Calu3 (cell line): ENCODE measurements around the gene MTMR2. TPM values are rescaled to one million over a fixed set of nuclear protein-coding genes. Genes with fewer than 3 reads are reported as not detected.

ENCODE experiments used
- BruUV-seq: library from RNA; stranded (reverse); fragments of 400-500 nt; replicated peaks from 2 replicates; lab custom pipeline; 2021; lab: Mats Ljungman, UMichigan
- CTCF ChIA-PET: fragments of 300-600 bp; sonication (Branson Sonifier 250); formaldehyde crosslinking; loops from one replicate; lab custom pipeline; 2022; ENCODE audit warnings: antibody characterized with exemption; lab: Charles Lee
- DNase-seq: peaks from one replicate; pipeline ENCODE4 v3.0.0; 2022
- H3K27ac Mint-ChIP-seq: one replicate; pipeline ENCODE4 v1.8.0; 2022; ENCODE audit warnings: mixed read lengths; ENCODE audit not compliant: unreplicated experiment
- H3K27me3 Mint-ChIP-seq: one replicate; pipeline ENCODE4 v1.8.0; 2022; ENCODE audit warnings: mixed read lengths; ENCODE audit not compliant: unreplicated experiment
- H3K36me3 Mint-ChIP-seq: one replicate; pipeline ENCODE4 v1.8.0; 2022; ENCODE audit warnings: mild to moderate bottlenecking, moderate library complexity, mixed read lengths; ENCODE audit not compliant: insufficient read depth, unreplicated experiment
- H3K4me1 Mint-ChIP-seq: one replicate; pipeline ENCODE4 v1.8.0; 2022; ENCODE audit warnings: mild to moderate bottlenecking, low read depth, mixed read lengths; ENCODE audit not compliant: unreplicated experiment
- H3K4me3 Mint-ChIP-seq: one replicate; pipeline ENCODE4 v1.8.0; 2022; ENCODE audit warnings: mild to moderate bottlenecking, low read depth, moderate library complexity, mixed read lengths; ENCODE audit not compliant: unreplicated experiment
- H3K9me3 Mint-ChIP-seq: one replicate; pipeline ENCODE4 v1.8.0; 2022; ENCODE audit warnings: low read depth, mixed read lengths; ENCODE audit not compliant: unreplicated experiment
- intact Hi-C: fragments of 100-400 bp; cut with micrococcal nuclease; formaldehyde crosslinking; loops from one replicate; pipeline ENCODE4 v1.10.0; 2022; ENCODE audit not compliant: unreplicated experiment
- total RNA-seq: library from RNA; stranded (reverse); gene quantifications from 2 replicates; pipeline ENCODE4 v1.2.3, GENCODE V29; 2022
- TF ChIP-seq, protein P1 (sequence below): fragments of 200-600 bp; IDR thresholded peaks from one replicate; pipeline ENCODE4 v1.8.0; 2022; ENCODE audit warnings: antibody characterized with exemption; ENCODE audit not compliant: unreplicated experiment

Gene MTMR2
- total RNA-seq, 1 experiment from 2014 or later, result 17.4 TPM

DNA sequence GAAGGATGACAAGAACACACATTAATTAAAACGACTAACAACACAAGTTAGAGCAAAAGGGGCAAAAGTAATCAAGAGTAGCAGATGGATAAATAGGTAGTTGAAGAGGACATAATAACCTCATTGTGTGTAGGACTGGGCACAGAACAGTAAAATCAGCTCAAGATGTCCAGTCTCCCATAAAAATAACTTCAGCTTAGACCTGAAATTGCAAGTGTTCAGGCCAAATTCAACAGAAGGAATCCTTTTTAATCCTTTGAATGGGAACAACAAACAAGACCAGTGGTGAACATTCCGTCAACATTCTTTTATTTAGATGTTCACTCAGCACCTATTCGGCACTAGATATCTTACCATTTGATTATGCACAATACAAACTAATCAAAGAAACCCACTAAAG is 4.4 kb downstream of the MTMR2 start:
- Mint-ChIP-seq H3K27ac (no peak overlapping the region), H3K4me1 (peaks cover 13% of the 10 kb centered on the region), H3K36me3 (peaks cover 22% of the 10 kb centered on the region), H3K4me3 (no peak overlapping the region), H3K9me3 (no peaks in the 10 kb centered on the region), H3K27me3 (no peaks in the 10 kb centered on the region)
- TF ChIP-seq, protein P1, sequence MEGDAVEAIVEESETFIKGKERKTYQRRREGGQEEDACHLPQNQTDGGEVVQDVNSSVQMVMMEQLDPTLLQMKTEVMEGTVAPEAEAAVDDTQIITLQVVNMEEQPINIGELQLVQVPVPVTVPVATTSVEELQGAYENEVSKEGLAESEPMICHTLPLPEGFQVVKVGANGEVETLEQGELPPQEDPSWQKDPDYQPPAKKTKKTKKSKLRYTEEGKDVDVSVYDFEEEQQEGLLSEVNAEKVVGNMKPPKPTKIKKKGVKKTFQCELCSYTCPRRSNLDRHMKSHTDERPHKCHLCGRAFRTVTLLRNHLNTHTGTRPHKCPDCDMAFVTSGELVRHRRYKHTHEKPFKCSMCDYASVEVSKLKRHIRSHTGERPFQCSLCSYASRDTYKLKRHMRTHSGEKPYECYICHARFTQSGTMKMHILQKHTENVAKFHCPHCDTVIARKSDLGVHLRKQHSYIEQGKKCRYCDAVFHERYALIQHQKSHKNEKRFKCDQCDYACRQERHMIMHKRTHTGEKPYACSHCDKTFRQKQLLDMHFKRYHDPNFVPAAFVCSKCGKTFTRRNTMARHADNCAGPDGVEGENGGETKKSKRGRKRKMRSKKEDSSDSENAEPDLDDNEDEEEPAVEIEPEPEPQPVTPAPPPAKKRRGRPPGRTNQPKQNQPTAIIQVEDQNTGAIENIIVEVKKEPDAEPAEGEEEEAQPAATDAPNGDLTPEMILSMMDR, result no peak
- CTCF ChIA-PET, result no interaction called here
- intact Hi-C loops, result no loop called here
- BruUV-seq, result no TSS peak
- DNase-seq, result no peak

DNA sequence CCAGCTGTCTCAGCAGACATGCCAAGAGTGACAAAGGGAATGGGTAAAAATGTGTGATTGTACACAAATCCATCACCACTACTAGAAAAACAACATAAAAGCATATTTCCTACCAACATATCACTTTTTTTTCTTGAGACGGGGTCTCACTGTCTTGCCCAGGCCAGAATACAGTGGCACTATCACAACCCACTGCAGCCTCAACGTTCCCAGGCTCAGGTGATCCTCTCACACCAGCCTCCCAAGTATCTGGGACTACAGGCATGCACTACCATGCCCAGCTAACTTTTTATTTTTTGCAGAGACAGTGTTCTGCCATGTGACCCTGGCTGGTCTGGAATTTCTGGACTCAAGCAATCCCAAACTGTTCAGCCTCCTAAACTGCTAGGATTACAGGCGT is 5.2 kb downstream of the MTMR2 start:
- Mint-ChIP-seq H3K27ac (no peak overlapping the region), H3K36me3 (peaks cover 14% of the 10 kb centered on the region), H3K4me1 (peaks cover 13% of the 10 kb centered on the region), H3K9me3 (no peaks in the 10 kb centered on the region), H3K4me3 (no peak overlapping the region), H3K27me3 (no peaks in the 10 kb centered on the region)
- BruUV-seq, result no TSS peak
- CTCF ChIA-PET, result no interaction called here
- DNase-seq, result no peak
- TF ChIP-seq, protein P1, result no peak
- intact Hi-C loops, result no loop called here

DNA sequence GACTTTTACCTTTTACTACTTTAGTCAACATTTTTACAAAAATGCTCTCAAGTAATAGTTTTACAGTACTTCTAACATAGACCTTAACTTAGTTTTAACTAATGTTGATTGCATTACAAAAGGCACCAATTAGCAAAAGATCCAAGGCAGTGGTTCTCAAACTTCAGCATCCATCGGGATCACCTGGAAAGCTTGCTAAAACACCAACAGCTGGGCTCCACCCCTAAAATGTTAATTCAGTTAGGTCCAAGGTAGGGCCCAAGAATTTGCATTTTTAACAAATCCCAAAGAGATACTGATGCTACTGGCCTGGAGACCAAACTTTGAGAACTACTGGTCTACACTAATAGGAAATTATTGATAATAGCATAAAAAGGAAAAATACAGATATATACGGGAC is 5.9 kb downstream of the MTMR2 start:
- Mint-ChIP-seq H3K9me3 (no peaks in the 10 kb centered on the region), H3K4me3 (no peak overlapping the region), H3K27ac (no peak overlapping the region), H3K27me3 (no peaks in the 10 kb centered on the region), H3K4me1 (peaks cover 10% of the 10 kb centered on the region), H3K36me3 (peaks cover 7% of the 10 kb centered on the region)
- CTCF ChIA-PET, result no interaction called here
- intact Hi-C loops, result no loop called here
- no peak for DNase-seq
- TF ChIP-seq, protein P1, result no peak
- BruUV-seq, result no TSS peak

DNA sequence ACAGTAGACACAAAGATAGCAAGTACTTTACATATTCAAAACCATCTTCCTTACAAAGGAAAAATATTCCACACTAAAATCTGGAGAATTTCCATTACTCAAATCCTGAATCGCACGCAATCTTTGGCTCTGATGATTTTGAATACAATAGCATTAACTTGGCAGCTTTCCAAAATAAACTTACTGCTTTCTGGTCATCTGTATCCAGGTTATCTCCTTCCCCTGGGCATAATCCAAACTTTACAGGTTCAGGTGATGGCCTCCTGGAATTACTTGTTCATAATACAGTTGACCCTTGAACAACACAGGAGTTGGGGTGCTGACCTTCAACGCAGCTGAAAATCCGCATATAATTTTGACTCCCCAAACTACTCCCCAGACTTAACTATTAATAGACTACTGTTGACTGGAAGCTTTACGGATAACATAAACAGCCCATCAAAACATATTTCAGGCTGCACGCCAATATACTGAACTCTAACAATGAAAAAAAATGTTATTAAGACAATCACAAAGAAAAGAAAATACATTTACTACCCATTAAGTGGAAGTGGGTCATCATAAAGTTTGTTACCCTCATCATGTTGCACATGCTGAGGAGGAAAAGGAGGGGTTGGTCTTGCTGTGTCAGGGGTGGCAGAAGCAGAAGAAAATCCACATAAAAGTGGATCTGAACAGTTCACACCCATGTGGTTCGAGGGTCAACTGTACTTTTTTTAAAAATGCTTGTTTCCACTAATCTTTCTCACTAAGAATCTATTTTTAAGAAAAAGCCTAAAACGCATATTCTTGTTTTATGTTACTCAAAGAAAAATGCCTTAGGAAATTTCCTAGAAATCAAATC is 6.5 kb downstream of the MTMR2 start:
- no peaks in the 10 kb centered on the region for H3K27me3 Mint-ChIP-seq
- H3K9me3 Mint-ChIP-seq, result no peaks in the 10 kb centered on the region
- intact Hi-C loops, result no loop called here
- no TSS peak for BruUV-seq
- no peak overlapping the region for H3K4me3 Mint-ChIP-seq
- H3K4me1 Mint-ChIP-seq, result peaks cover 3% of the 10 kb centered on the region
- CTCF ChIA-PET, result interaction anchor here (1.3 kb wide), 1 partner anchor 426 kb away, joined by 4 read pairs; the partner anchor contains the start of gene MAML2
- TF ChIP-seq, protein P1, result no peak
- DNase-seq, result no peak
- peaks cover 2% of the 10 kb centered on the region for H3K36me3 Mint-ChIP-seq
- no peak overlapping the region for H3K27ac Mint-ChIP-seq
